HS-27A (cell line): ENCODE data around the gene TBC1D30.

Source experiments
- DNase-seq: peaks from one replicate; pipeline ENCODE4 v3.0.0-alpha.2; 2012; ENCODE audit warnings: low read depth, missing footprints

The TBC1D30 gene

GRCh38 chr12:64911081-64911480 is 86.6 kb downstream of the TBC1D30 start:
- no peak for DNase-seq

DNA sequence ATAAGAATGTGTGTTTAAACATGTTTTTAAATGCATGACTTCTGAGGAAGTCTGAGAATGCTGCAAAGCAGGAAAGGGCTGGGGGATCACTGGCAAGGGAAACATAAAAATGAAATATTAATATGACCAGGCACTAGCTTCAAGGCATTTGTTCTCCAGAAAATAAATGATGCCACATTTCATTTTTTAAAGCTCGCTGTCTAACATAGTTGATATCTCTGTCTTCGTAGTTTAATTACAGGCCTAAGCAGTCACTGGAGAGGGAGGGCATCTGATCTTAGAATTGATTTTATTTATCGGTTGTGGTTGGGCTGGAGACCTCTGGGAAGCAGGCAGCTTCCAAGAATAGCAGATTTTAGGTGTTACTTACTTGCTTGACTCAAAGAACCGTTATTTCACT is 87.5 kb downstream of the TBC1D30 start:
- DNase-seq = no peak

GRCh38 chr12:64912516-64913255 is 88.2 kb downstream of the TBC1D30 start:
- no peak for DNase-seq

- no peak for DNase-seq
Observed at GRCh38 chr12:64915242-64915641, 90.8 kb downstream of the TBC1D30 start.

GRCh38 chr12:64916411-64917261 is 92.2 kb downstream of the TBC1D30 start:
- DNase-seq = no peak

- no peak for DNase-seq
Observed at GRCh38 chr12:64918344-64918743, 93.9 kb downstream of the TBC1D30 start.

DNA sequence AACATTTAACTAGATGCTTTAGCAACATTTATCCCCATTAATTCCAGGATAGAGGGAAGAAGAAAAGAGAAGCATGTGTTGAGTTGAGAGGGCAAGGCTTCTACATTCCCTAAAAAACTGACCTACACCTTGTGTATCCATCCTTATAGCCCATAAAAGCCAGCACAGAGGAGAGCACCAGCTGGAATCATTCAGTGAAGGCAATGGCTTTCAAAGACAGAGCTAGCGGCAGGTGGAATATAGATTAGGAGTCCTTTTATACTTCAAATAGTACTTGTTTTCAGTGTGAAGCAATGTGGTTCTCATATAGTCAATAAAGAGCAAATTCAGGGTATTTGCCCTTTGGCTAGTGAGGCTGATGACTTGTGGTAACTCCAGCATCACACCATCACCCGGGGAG is 94.4 kb downstream of the TBC1D30 start:
- no peak for DNase-seq

DNA sequence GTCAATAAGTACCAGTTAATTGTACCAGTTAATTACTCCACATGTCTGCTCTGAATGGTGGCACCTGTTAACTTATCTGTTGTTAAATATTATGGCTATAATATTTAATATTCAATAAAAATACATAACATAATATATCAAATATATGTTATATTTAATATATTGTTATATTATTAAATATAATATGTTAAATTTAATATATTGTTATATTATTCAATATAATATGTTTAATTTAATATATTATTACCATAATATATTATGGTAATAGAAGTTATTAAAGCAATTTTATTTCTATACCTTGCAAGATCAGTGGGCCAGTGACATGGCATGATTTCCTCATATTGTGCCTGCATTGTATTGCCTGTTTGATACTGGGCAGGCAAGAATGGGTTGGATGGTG is 98.4 kb downstream of the TBC1D30 start:
- DNase-seq = no peak

- DNase-seq = no peak
Observed at GRCh38 chr12:64923536-64923935, 99.1 kb downstream of the TBC1D30 start.
